GM23338 (cell line): ENCODE results near the gene BCR. TPM values are rescaled to one million over a fixed set of nuclear protein-coding genes. Genes with fewer than 3 reads are reported as not detected.
A peak's percentile ranks its signal among the peaks of the same experiment; 100 is the strongest.

Source experiments
- ATAC-seq: fragments of 200-7000 bp; cut with Tn5 transposase; 3 replicates; pipeline ENCODE4 v1.9.1; 2020
- DNase-seq: peaks from one replicate; pipeline ENCODE4 v3.0.0-alpha.2; 2015; ENCODE audit warnings: low spot score
- H2AFZ ChIP-seq: fragments of 200-600 bp; sonication (generic); 2 replicates; pipeline ENCODE4 v1.8.0; 2016; ENCODE audit warnings: antibody characterized with exemption, mild to moderate bottlenecking, moderate library complexity
- H3F3A ChIP-seq: fragments of 200-600 bp; sonication (generic); replicated peaks from 2 replicates; pipeline ENCODE4 v1.8.0; 2017; ENCODE audit warnings: antibody characterized with exemption, mixed run types, low read depth
- H3K27ac ChIP-seq: fragments of 200-600 bp; sonication (generic); 2 replicates; pipeline ENCODE4 v1.6.1; 2016; ENCODE audit warnings: low read depth
- H3K27me3 ChIP-seq: fragments of 200-600 bp; sonication (generic); 2 replicates; pipeline ENCODE4 v1.8.0; 2016; ENCODE audit warnings: mild to moderate bottlenecking, mixed run types, moderate library complexity; ENCODE audit not compliant: insufficient read depth
- H3K36me3 ChIP-seq: fragments of 200-600 bp; sonication (generic); 2 replicates; pipeline ENCODE4 v1.8.0; 2016; ENCODE audit warnings: mild to moderate bottlenecking; ENCODE audit not compliant: insufficient read depth
- H3K4me1 ChIP-seq: fragments of 200-600 bp; sonication (generic); 2 replicates; pipeline ENCODE4 v1.8.0; 2016; ENCODE audit warnings: mild to moderate bottlenecking, moderate library complexity; ENCODE audit not compliant: insufficient read depth
- H3K4me2 ChIP-seq: fragments of 200-600 bp; sonication (generic); 2 replicates; pipeline ENCODE4 v1.7.1; 2017; ENCODE audit warnings: mixed run types
- H3K4me3 ChIP-seq: fragments of 200-600 bp; sonication (generic); 2 replicates; pipeline ENCODE4 v1.6.1; 2016; ENCODE audit warnings: mixed run types
- H3K79me2 ChIP-seq: fragments of 200-600 bp; sonication (generic); replicated peaks from 2 replicates; pipeline ENCODE4 v1.8.0; 2017; ENCODE audit warnings: mild to moderate bottlenecking; ENCODE audit not compliant: insufficient read depth
- H3K9me2 ChIP-seq: fragments of 200-600 bp; sonication (generic); 2 replicates; pipeline ENCODE4 v1.8.0; 2017; ENCODE audit not compliant: insufficient read depth
- H4K20me1 ChIP-seq: fragments of 200-600 bp; sonication (generic); replicated peaks from 2 replicates; pipeline ENCODE4 v1.8.0; 2017; ENCODE audit warnings: mild to moderate bottlenecking; ENCODE audit not compliant: insufficient read depth
- H3K27ac Mint-ChIP-seq: 2 replicates; pipeline ENCODE4 v1.8.0; 2020; ENCODE audit warnings: inconsistent platforms, mild to moderate bottlenecking, moderate library complexity, mixed read lengths
- H3K27me3 Mint-ChIP-seq: 3 replicates; pipeline ENCODE4 v1.8.0; 2022; ENCODE audit warnings: low read depth, mild to moderate bottlenecking, moderate library complexity, mixed read lengths, inconsistent platforms; ENCODE audit not compliant: insufficient read depth, poor library complexity
- H3K36me3 Mint-ChIP-seq: 3 replicates; pipeline ENCODE4 v1.8.0; 2021; ENCODE audit warnings: low read depth, mild to moderate bottlenecking, inconsistent platforms, moderate library complexity, mixed read lengths
- H3K4me1 Mint-ChIP-seq: 3 replicates; pipeline ENCODE4 v1.8.0; 2020; ENCODE audit warnings: mild to moderate bottlenecking, inconsistent platforms, mixed read lengths
- H3K4me3 Mint-ChIP-seq: 3 replicates; pipeline ENCODE4 v1.8.0; 2021; ENCODE audit warnings: moderate library complexity, mild to moderate bottlenecking, inconsistent platforms, mixed read lengths
- H3K9me3 Mint-ChIP-seq: 3 replicates; pipeline ENCODE4 v1.8.0; 2020; ENCODE audit warnings: moderate library complexity, mild to moderate bottlenecking, inconsistent platforms, mixed read lengths
- CREB1 ChIP-seq: fragments of 250-450 bp; sonication (Bioruptor Pico); IDR thresholded peaks from 2 replicates; pipeline ENCODE4 v1.5.0; 2020; ENCODE audit warnings: low read depth, mild to moderate bottlenecking, moderate library complexity
- CTCF ChIP-seq, 2 experiments: fragments of 200-600 bp in 1 of 2; sonication (generic) in 1 of 2; conservative IDR thresholded peaks; 2 replicates each; pipeline versions ENCODE4 v1.5.1 to v1.6.1; 2016 to 2017; ENCODE audit warnings: antibody characterized with exemption in 2 of 2, low read depth in 2 of 2, mild to moderate bottlenecking in 2 of 2, moderate library complexity in 1 of 2
- ETS1 ChIP-seq: IDR thresholded peaks from 2 replicates; pipeline ENCODE4 v1.6.1; 2016; ENCODE audit warnings: antibody characterized with exemption
- EZH2 ChIP-seq: fragments of 200-600 bp; sonication (generic); IDR thresholded peaks from one replicate; pipeline ENCODE4 v1.8.0; 2017; ENCODE audit warnings: antibody characterized with exemption, mild to moderate bottlenecking, low read depth; ENCODE audit not compliant: unreplicated experiment
- EZH2phosphoT487 ChIP-seq: fragments of 200-600 bp; sonication (generic); IDR thresholded peaks from one replicate; pipeline ENCODE4 v1.8.1; 2018; ENCODE audit warnings: antibody characterized with exemption; ENCODE audit not compliant: unreplicated experiment
- JUNB ChIP-seq: IDR thresholded peaks from one replicate; pipeline ENCODE4 v1.6.1; 2016; ENCODE audit warnings: antibody characterized with exemption; ENCODE audit not compliant: unreplicated experiment
- NANOG ChIP-seq: IDR thresholded peaks from 2 replicates; pipeline ENCODE4 v1.6.1; 2016; ENCODE audit warnings: antibody characterized with exemption, borderline replicate concordance
- POLR2AphosphoS5 ChIP-seq: IDR thresholded peaks from 2 replicates; pipeline ENCODE4 v1.6.1; 2016; ENCODE audit warnings: antibody characterized with exemption, low read depth
- ZNF331 ChIP-seq: fragments of 250-450 bp; sonication (Bioruptor Pico); IDR thresholded peaks from 2 replicates; pipeline ENCODE4 v1.5.0; 2020; ENCODE audit warnings: low read depth, mild to moderate bottlenecking, moderate library complexity
- polyA plus RNA-seq: library from polyadenylated mRNA; unstranded; fragments of >200 nt; fragmentation: Nextera tagmentation; extraction: Ambion mirVana; gene quantifications from 2 replicates; pipeline ENCODE4 v1.2.1, GENCODE V29; 2016
- total RNA-seq: library from RNA; depleted of rRNA; stranded (reverse); fragments of >200 nt; shearing (Covaris generic); gene quantifications from 2 replicates; pipeline ENCODE4 v1.2.3, GENCODE V29; 2014

The BCR gene
- total and polyA plus RNA-seq, 2 experiments from 2014 or later, result 17.7 to 121 TPM

GRCh38 chr22:23166841-23167616 lies 13.3 kb upstream of the BCR start:
- Mint-ChIP-seq H3K27me3 (peaks cover 26% of the 10 kb centered on the region), H3K9me3 (no peaks in the 10 kb centered on the region), H3K4me3 (no peak overlapping the region), H3K4me1 (peaks cover 18% of the 10 kb centered on the region), H3K27ac (no peak overlapping the region), H3K36me3 (no peaks in the 10 kb centered on the region)
- H3K36me3 ChIP-seq, result no peaks in the 10 kb centered on the region
- H3K79me2 ChIP-seq, result no peaks in the 10 kb centered on the region
- DNase-seq, result no peak
- no peak overlapping the region for H2AFZ ChIP-seq
- H4K20me1 ChIP-seq, result no peaks in the 10 kb centered on the region
- H3K27me3 ChIP-seq, result no peaks in the 10 kb centered on the region
- no peak for TF ChIP-seq EZH2phosphoT487
- no peak for TF ChIP-seq POLR2AphosphoS5
- TF ChIP-seq ZNF331 (CRISPR knock-in tag), result no peak
- TF ChIP-seq NANOG, result no peak
- TF ChIP-seq EZH2, result no peak
- TF ChIP-seq CREB1 (CRISPR knock-in tag), result no peak
- no peak for TF ChIP-seq CTCF (conservative IDR thresholded peaks at IDR 0.05; ENCODE audit: low read depth in 2 of 2)
- no peak for TF ChIP-seq JUNB
- no peaks in the 10 kb centered on the region for H3F3A ChIP-seq
- peak; percentile 82 for ATAC-seq
- no peak overlapping the region for H3K4me3 ChIP-seq
- H3K9me2 ChIP-seq, result no peaks in the 10 kb centered on the region
- no peak overlapping the region for H3K4me2 ChIP-seq
- peaks cover 7% of the 10 kb centered on the region; the same call in 1 of the 2 replicates for H3K4me1 ChIP-seq
- H3K27ac ChIP-seq, result no peak overlapping the region

DNA sequence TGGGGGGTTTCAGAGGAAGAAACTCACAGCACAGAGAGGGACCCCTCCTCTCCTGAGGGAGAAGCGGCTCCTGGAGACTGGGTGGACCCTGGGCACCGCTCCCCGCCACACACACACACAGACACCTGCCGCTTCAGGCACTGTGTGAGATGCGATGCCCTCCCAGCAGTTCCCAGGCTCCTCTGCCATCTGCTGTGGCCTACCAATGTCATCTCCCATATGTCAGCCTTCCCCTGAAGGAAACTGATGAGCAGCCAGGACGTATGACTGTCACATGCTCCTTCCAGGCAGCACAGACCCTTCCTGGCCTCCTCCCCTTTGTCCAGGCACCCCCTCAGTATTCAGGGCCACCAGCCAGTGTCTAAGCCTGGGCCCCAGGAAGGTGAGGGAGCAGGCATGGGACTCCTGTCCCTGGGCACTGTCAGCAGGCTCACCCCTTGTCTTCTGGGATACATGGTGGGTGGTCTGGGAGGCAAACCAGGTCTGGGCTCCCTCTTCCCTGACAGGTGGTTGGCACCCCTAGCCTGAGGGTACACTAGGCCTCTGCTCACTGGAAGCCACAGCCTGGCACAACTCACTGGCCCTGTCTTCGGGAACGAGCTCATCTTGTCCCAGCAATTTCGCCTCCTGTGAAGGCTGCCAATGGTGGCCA lies 11.8 kb upstream of the BCR start:
- Mint-ChIP-seq H3K4me3 (no peak overlapping the region), H3K27ac (no peak overlapping the region), H3K27me3 (peaks cover 22% of the 10 kb centered on the region), H3K9me3 (no peaks in the 10 kb centered on the region), H3K36me3 (0 out of 3 replicates have a peak, but pooled peaks cover 1% of the 10 kb centered on the region), H3K4me1 (peaks cover 18% of the 10 kb centered on the region)
- Histone ChIP-seq H3K36me3 (no peaks in the 10 kb centered on the region), H3F3A (no peaks in the 10 kb centered on the region), H3K79me2 (no peaks in the 10 kb centered on the region), H3K27me3 (no peaks in the 10 kb centered on the region), H3K27ac (no peak overlapping the region), H2AFZ (no peak overlapping the region), H3K4me3 (no peak overlapping the region), H3K4me2 (no peak overlapping the region), H3K4me1 (peaks cover 7% of the 10 kb centered on the region; the same call in 1 of the 2 replicates), H4K20me1 (no peaks in the 10 kb centered on the region), H3K9me2 (no peaks in the 10 kb centered on the region)
- DNase-seq (no peak), ATAC-seq (no peak)
- TF ChIP-seq ETS1 (no peak), ZNF331 (CRISPR knock-in tag) (no peak)
